ENCODE measurements around the gene METTL23. TPM values are rescaled to one million over a fixed set of nuclear protein-coding genes. Genes with fewer than 3 reads are reported as not detected.
A peak's percentile ranks its signal among the peaks of the same experiment; 100 is the strongest.

Gene METTL23
- total RNA-seq, 1 donor from 2014 or later, result 31.2 TPM

- DNase-seq (ENCODE audit: low spot score in 2 of 2), result no peak
- intact Hi-C loops (cut with DNase I), result no loop called here
- Histone ChIP-seq H3K27me3 (no peaks in the 10 kb centered on the region), H3K27ac (peak overlapping the region in 1 of 2 donors; percentile 33), H3K4me3 (no peak overlapping the region), H3K9me3 (no peaks in the 10 kb centered on the region), H3K4me1 (peaks cover 12 to 61% of the 10 kb centered on the region in 2 donors), H3K36me3 (peaks cover 0 to 8% of the 10 kb centered on the region in 2 donors)
- TF ChIP-seq, protein P1, sequence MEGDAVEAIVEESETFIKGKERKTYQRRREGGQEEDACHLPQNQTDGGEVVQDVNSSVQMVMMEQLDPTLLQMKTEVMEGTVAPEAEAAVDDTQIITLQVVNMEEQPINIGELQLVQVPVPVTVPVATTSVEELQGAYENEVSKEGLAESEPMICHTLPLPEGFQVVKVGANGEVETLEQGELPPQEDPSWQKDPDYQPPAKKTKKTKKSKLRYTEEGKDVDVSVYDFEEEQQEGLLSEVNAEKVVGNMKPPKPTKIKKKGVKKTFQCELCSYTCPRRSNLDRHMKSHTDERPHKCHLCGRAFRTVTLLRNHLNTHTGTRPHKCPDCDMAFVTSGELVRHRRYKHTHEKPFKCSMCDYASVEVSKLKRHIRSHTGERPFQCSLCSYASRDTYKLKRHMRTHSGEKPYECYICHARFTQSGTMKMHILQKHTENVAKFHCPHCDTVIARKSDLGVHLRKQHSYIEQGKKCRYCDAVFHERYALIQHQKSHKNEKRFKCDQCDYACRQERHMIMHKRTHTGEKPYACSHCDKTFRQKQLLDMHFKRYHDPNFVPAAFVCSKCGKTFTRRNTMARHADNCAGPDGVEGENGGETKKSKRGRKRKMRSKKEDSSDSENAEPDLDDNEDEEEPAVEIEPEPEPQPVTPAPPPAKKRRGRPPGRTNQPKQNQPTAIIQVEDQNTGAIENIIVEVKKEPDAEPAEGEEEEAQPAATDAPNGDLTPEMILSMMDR (IDR thresholded peaks at IDR 0.05), result no peak
Observed at GRCh38 chr17:76690596-76691280, 35.9 kb upstream of the METTL23 start.

GRCh38 chr17:76691379-76692191, 35.1 kb upstream of the METTL23 start:
- Histone ChIP-seq H3K36me3 (peaks cover 0 to 5% of the 10 kb centered on the region in 2 donors), H3K27me3 (no peaks in the 10 kb centered on the region), H3K9me3 (no peaks in the 10 kb centered on the region), H3K4me3 (no peak overlapping the region), H3K4me1 (peaks cover 14 to 67% of the 10 kb centered on the region in 2 donors), H3K27ac (peak overlapping the region; percentile 1 to 33)
- TF ChIP-seq, protein P1 (IDR thresholded peaks at IDR 0.05), result no peak
- intact Hi-C loops (cut with DNase I), result no loop called here
- DNase-seq (ENCODE audit: low spot score in 2 of 2), result no peak

- DNase-seq (ENCODE audit: low spot score in 2 of 2), result no peak
- Histone ChIP-seq H3K9me3 (no peaks in the 10 kb centered on the region), H3K36me3 (peaks cover 0 to 5% of the 10 kb centered on the region in 2 donors), H3K4me1 (peaks cover 20 to 72% of the 10 kb centered on the region in 2 donors), H3K27ac (peak overlapping the region; percentile 90 to 93), H3K4me3 (no peak overlapping the region), H3K27me3 (no peaks in the 10 kb centered on the region)
- TF ChIP-seq, protein P1 (IDR thresholded peaks at IDR 0.05), result no peak
- intact Hi-C loops (cut with DNase I), result no loop called here
Observed at GRCh38 chr17:76695059-76695831, 31.4 kb upstream of the METTL23 start.

- peak overlapping the region; percentile 13 to 43 for H3K4me3 ChIP-seq
- TF ChIP-seq, protein P1 (IDR thresholded peaks at IDR 0.05), result no peak
- no peaks in the 10 kb centered on the region for H3K27me3 ChIP-seq
- no peaks in the 10 kb centered on the region for H3K36me3 ChIP-seq
- H3K9me3 ChIP-seq, result no peaks in the 10 kb centered on the region
- intact Hi-C loops (cut with DNase I), result no loop called here
- peaks cover 25 to 76% of the 10 kb centered on the region in 2 donors for H3K4me1 ChIP-seq
- peak overlapping the region; percentile 90 to 93 for H3K27ac ChIP-seq
- DNase-seq (ENCODE audit: low spot score in 2 of 2), result no peak
Observed at GRCh38 chr17:76696763-76697701, 29.6 kb upstream of the METTL23 start.

All from ascending aorta (tissue), 2 donors.